Measurements from ENCODE around the gene SRSF5.
"Not testable (repeated sequence)": the region's sequence is repeated elsewhere in the genome, so short reads cannot be mapped to it uniquely, and the experiment has no call there.

SRSF5 gene

DNA sequence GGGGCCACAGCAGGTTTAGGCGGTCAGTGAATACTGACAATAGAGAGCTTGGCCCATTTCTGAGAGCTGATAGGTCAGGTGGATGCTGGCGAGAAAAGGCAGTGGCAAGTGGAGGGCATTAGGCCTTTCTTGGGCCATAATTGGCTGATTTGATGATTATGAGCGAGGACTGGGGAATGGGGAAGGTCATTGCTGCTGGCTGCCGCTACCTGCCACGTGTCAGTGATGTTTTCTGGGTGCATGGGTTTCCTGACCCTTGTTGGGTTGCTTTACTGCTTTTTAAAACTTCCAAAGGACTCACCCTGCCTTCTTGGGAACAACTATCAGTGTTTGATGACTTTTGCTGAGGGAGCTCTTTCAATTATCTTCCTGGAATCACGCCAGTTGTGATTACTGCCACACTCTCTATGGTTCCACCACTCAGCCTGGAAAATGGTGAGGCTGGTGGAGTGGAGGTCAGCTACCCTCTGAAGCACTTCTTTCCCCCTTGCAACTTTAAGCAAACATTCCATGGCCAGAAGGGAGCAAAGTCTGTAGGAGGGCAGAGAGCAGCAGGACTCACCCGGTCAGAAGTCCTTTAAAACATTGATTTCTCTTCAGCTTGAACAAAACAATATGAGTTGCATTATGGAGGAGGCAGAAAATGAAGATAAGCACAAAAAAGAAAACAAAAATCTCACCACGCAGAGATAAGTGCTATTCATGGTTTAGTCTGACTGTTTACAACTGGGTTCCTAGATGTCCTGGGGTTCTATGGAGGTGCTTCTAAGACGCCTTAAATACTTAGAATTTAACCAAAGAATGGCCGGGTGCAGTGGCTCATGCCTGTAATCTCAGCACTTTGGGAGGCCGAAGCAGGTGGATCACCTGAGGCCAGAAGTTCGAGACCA is 42.2 kb downstream of the SRSF5 start:
- no peak for DNase-seq (ENCODE audit: low spot score)

DNA sequence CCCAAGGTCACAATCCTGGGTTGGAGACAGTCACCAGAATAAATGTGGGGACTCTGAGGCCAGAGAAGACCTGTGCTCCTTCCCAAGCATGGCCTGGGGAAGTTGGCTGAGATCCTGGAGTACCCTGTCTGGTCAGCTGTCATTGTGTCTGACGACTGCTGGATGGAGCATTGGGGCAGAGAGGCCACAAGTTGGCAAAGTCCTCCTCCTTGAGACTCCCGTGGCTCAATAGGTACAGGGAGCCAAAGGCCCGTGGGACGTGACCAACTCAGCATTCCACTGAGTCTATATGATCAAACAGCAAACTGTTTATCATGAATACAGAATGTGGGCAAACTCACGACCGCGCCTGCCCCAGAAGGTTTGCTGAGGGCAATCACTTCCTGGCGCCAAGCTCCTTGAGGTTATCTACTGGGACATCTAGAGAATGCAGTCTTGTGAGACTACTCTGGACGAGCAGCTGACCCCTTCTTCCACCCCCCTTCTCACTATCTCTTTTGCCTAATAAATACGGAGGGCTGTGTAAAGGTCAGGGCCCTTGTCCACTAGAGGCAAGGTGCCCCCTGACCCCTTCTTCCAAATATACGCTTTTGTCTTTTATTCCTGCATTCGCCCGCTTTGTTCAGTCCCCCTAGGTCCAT is 44.4 kb downstream of the SRSF5 start:
- no peak for DNase-seq (ENCODE audit: low spot score)

DNA sequence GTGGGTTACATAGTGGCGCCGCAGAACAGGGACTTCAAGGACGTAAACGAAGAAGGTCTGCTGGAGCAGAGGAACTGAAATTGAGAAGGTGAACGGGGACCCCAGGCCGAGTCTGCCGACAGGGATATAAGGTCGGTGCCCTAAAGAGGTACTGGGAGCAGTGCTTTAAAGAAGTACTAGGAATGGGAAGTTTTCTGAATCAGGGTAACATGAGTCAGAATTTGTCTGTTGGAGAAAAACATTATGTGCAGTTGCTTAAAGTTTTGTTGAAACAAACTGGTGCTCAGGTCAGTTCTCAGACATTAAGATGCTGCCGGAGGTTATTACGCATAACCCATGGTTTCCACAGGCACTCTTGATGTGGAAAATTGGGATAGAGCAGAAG is 44.9 kb downstream of the SRSF5 start:
- DNase-seq (ENCODE audit: low spot score): no peak

DNA sequence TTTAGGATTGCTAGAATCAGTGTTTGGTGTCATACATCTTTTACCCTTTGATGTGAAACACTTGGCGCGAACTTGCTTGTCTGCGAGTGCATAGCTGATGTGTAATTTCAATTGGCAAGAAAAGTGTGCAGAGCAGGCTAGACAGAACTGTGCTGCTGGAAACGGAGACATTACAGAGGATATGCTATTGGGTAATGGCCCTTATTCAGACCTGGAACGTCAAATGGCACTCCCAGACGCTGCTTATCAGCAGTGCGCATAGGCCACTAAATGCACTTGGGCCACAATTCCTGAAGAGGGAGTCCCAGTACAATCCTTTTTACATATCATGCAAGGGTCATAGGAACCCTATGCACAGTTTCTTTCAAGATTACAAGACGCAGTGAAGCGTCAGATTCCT is 45.8 kb downstream of the SRSF5 start:
- DNase-seq (ENCODE audit: low spot score): no peak

DNA sequence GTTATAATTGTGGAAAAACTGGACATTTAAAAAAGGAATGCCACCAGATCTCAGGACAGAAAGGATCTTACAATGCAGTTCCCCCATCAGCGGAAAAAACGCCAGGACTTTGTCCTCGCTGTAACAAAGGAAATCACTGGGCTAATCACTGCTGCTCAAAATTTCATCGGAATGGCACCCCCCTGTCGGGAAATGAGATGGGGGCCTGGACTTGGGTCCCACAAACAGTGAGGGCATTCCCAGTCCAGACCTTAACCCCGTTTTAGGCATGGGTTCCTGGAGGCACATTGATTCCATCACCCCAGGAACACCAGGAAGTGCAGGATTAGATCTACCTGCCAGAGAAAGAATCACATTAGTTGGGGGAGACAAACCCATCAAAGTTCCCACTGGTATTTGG is 46.4 kb downstream of the SRSF5 start:
- not testable (repeated sequence) for DNase-seq (ENCODE audit: low spot score)

DNA sequence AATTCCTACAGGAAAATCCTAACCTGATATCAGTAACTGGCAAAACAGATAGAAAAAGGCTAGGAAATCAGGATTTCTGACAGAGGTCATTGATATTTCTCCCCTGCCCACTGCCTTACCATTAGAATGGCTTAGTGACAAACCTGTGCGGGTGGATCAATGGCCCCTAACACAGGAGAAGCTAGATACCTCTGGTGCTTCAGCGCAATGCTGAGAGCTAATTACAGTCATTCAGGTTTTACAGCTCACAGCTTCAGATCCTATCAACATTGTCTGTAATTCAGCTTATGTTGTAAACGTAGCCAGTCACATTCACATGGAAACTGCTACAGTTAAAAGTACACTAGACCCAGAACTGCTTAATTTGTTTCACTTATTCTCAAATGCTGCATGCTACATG is 47.5 kb downstream of the SRSF5 start:
- no peak for DNase-seq (ENCODE audit: low spot score)

DNA sequence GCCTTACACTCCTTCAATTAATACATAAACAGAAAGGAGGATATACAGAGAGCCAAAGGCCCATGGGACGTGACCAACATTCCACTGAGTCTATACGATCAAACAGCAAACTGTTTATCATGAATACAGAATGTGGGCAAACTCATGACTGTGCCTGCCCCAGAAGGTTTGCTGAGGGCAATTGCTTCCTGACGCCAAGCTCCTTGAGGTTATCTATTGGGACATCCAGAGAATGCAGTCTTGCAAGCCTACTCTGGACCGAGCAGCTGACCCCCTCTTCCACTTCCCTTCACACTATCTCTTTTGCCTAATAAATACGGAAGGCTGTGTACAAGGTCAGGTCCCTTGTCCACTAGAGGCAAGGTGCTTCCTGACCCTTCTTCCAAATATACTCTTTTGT is 48.6 kb downstream of the SRSF5 start:
- DNase-seq (ENCODE audit: low spot score): no peak

DNA sequence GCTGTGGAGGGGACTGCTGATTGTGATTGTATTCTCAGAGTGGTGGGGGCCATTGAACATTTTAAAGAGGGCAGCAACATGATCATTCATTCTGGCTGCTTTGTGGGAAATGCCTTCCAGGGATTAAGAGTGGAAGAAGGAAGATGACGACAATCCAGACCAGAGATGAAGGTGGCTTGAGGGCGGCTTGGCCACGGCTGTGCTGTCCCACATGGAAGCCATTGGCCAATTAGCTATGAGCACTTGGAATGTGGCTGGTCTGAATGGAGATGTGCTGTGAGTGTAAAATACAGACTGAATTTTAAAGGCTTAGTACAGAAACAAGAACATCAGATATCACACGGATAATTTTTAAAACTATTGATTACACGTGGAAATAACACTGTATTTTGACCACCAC is 49.3 kb downstream of the SRSF5 start:
- no peak for DNase-seq (ENCODE audit: low spot score)

DNA sequence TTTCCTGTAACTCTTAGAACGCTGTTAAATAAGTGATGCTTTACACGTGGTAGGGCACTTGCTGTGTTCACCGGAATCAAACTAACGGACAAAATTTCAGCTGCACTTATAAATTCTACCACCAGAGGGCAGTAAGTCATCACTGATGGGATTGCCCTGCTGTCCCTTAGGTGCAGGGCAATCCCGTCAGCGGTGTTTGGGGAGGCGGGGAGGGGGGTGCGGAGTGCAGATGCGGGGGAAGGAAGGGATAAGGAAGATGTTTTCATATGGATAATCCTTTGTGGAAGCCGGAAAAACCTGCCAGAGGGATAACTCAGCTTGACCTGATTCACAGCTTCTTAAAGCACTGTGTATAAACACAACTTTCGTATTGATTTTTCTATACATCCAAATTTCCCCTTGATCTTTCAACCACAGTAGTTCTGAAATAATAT is 51.8 kb downstream of the SRSF5 start:
- DNase-seq (ENCODE audit: low spot score): peak; percentile 86

DNA sequence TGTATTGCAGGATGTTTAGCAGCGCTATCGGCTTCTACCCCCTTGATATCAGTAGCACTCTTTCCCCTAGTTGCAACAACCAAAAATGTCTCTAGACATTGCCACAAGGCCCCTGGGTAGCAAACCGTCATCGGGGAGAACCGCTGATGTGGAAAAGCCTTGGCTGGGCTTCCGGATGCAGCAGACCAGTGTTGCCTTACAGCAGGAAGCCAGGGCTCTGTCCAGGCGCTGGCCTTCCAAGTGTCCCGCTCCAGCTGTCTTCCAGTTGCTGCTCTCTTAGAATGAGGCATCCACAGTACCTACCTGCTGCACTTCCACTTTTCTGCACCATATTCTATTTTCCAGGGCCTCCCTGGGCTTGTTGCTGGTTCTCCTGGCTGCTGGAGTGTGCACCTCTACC is 52.7 kb downstream of the SRSF5 start:
- no peak for DNase-seq (ENCODE audit: low spot score)

DNA sequence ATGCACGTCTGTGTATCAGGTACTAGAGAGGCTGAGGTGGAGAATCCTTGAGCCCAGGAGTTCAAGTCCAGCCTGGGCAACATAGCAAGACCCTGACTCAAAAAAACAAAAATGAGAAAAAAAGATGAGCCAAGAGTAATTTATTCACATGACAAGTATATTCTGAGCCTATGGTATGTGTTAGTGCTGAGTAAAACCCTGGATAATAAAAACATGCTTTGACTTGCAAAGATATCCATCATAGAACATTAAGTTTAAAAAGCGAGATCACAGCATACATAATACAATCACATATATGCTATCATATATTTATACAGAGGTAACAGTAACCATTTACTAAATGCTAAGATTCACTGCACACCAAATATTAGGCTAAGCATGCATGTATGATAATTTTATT is 54.0 kb downstream of the SRSF5 start:
- no peak for DNase-seq (ENCODE audit: low spot score)

Data from iPS-NIHi11 (cell line).